ENCODE data around the gene GGCX. TPM values are rescaled to one million over a fixed set of nuclear protein-coding genes. Genes with fewer than 3 reads are reported as not detected.

Gene GGCX
- total and polyA plus RNA-seq, 2 of the 13 experiments (the other 11 are each of a cell fraction or from before 2014, with no cell fraction given): 72.5 to 103 TPM

DNA sequence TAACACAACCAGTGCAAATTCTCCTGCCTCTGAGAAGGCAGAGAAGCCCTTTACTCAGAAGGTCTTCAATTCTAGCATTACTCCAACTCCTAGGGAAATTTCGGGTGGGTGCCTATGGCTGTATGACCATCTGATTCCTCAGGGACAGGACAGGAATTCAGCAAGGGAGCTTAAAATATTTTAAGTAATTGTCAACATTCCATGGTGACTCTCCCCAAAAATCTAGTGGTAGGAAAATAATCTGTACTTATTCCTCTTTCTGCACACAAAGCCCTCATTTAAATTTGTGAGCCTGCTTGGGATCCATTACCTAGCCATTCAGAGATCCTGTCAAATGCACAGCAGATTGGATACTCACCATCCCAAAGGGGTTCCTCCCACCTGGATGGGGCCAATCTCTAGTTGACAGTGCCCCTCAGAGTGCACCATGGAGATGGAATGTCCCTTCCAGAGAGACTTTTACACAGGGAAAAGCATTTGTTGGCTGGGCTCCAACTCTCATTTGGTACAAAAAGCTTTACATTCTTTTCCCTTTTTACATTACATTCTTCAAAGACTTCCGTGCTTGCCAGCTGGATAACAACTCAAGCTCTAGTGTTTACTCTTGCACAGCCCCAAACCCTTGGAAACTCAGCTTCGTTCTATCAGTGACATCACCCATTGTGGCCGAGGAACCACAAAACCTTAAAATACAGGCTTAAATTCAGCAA lies 44.3 kb upstream of the GGCX start (continued):
- no peak for TF ChIP-seq ZNF318 (CRISPR knock-in tag; IDR thresholded peaks at IDR 0.05)
- TF ChIP-seq THAP11 (CRISPR knock-in tag; IDR thresholded peaks at IDR 0.05): peak; percentile 30; the same call in 1 of the 2 replicates
- TF ChIP-seq SOX6 (IDR thresholded peaks at IDR 0.05): no peak
- TF ChIP-seq SOX6 (CRISPR knock-in tag; IDR thresholded peaks at IDR 0.05): peak; percentile 53; the same call in 1 of the 2 replicates
- TF ChIP-seq THRA (CRISPR knock-in tag; IDR thresholded peaks at IDR 0.05; ENCODE audit: borderline replicate concordance): 0 out of 2 replicates have a peak, but pooled peaks have one; percentile 11
- TF ChIP-seq, protein P1, sequence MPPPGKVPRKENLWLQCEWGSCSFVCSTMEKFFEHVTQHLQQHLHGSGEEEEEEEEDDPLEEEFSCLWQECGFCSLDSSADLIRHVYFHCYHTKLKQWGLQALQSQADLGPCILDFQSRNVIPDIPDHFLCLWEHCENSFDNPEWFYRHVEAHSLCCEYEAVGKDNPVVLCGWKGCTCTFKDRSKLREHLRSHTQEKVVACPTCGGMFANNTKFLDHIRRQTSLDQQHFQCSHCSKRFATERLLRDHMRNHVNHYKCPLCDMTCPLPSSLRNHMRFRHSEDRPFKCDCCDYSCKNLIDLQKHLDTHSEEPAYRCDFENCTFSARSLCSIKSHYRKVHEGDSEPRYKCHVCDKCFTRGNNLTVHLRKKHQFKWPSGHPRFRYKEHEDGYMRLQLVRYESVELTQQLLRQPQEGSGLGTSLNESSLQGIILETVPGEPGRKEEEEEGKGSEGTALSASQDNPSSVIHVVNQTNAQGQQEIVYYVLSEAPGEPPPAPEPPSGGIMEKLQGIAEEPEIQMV (CRISPR knock-in tag; IDR thresholded peaks at IDR 0.05; ENCODE audit: low read depth): no peak
- no peak for TF ChIP-seq ZSCAN31 (CRISPR knock-in tag; IDR thresholded peaks at IDR 0.05; ENCODE audit: low read depth)
- TF ChIP-seq ZNF546 (CRISPR knock-in tag; conservative IDR thresholded peaks at IDR 0.05): no peak
- TF ChIP-seq NFE2L2 (IDR thresholded peaks at IDR 0.05; ENCODE audit: low read length): no peak
- 0 out of 4 replicates have a peak, but pooled peaks of 1 of the 2 experiments have one; percentile 43 for TF ChIP-seq KLF16 (CRISPR knock-in tag; IDR thresholded peaks at IDR 0.05)
- no peak for TF ChIP-seq TOE1 (CRISPR knock-in tag; IDR thresholded peaks at IDR 0.05)
- TF ChIP-seq, protein P2, sequence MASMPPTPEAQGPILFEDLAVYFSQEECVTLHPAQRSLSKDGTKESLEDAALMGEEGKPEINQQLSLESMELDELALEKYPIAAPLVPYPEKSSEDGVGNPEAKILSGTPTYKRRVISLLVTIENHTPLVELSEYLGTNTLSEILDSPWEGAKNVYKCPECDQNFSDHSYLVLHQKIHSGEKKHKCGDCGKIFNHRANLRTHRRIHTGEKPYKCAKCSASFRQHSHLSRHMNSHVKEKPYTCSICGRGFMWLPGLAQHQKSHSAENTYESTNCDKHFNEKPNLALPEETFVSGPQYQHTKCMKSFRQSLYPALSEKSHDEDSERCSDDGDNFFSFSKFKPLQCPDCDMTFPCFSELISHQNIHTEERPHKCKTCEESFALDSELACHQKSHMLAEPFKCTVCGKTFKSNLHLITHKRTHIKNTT (CRISPR knock-in tag; IDR thresholded peaks at IDR 0.05): no peak
- TF ChIP-seq NFKBIZ (CRISPR knock-in tag; IDR thresholded peaks at IDR 0.05): no peak
- TF ChIP-seq MYNN (CRISPR knock-in tag; IDR thresholded peaks at IDR 0.05; ENCODE audit: low read depth): peak; percentile 57; the same call in 1 of the 2 replicates

All from HepG2 (cell line).